Islet of Langerhans (tissue), 1 donor: Measurements from ENCODE around the gene IFT25.
"Not testable (repeated sequence)": the region's sequence is repeated elsewhere in the genome, so short reads cannot be mapped to it uniquely, and the experiment has no call there.

Source experiments
- FAIRE-seq: peaks from one replicate; lab custom pipeline; 2011; peaks lifted over from hg19 to GRCh38; lab: Jason Lieb, UNC

The IFT25 gene

DNA sequence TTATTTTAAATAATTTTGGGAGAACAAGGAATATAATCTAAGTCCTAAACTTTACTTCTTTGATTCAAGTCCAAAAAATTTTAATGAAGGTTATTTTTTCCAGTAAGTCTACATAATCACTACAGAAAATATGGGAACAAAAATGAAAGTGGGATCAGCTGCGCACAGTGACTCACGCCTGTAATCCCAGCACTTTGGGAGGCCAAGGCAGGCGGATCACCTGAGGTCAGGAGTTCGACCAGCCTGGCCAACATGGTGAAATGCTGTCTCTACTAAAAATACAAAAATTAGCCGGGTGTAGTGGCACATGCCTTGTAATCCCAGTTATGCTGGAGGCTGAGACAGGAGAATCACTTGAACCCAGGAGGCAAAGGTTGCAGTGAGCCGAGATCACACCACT is 61.9 kb downstream of the IFT25 start:
- not testable (repeated sequence) for FAIRE-seq

DNA sequence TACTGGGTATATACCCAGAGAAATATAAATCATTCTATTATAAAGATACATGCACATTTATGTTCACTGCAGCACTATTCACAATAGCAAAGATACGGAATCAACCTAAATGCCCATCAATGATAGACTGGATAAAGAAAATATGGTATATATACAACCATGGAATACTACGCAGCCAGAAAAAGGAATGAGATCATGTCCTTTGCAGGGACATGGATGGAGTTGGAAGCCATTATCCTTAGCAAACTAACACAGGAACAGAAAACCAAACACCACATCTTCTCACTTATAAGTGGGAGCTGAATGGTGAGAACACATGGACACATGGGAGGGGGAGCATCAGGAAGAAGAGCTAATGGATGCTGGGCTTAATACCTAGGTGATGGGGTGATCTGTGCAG is 63.6 kb downstream of the IFT25 start:
- not testable (repeated sequence) for FAIRE-seq

GRCh38 chr1:53878492-53879105 is 66.9 kb downstream of the IFT25 start:
- peak; percentile 68 for FAIRE-seq

DNA sequence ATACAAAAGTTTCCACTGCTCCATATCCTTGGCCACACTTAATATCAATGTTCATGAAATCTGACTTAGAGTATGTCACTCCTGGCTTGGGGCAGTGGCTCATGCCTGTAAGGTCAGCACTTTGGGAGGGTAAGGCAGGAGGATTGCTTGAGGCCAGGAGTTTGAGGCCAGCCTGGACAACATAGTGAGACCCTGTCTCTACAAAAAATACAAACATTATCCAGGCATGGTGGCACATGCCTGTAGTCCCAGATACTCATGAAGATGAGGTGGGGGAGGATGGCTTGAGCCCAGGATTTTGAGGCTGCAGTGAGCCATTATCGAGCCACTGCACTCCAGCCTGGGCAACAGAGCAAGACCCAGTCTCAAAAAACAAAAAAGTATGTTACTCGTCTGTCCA is 70.3 kb downstream of the IFT25 start:
- FAIRE-seq, result not testable (repeated sequence)

DNA sequence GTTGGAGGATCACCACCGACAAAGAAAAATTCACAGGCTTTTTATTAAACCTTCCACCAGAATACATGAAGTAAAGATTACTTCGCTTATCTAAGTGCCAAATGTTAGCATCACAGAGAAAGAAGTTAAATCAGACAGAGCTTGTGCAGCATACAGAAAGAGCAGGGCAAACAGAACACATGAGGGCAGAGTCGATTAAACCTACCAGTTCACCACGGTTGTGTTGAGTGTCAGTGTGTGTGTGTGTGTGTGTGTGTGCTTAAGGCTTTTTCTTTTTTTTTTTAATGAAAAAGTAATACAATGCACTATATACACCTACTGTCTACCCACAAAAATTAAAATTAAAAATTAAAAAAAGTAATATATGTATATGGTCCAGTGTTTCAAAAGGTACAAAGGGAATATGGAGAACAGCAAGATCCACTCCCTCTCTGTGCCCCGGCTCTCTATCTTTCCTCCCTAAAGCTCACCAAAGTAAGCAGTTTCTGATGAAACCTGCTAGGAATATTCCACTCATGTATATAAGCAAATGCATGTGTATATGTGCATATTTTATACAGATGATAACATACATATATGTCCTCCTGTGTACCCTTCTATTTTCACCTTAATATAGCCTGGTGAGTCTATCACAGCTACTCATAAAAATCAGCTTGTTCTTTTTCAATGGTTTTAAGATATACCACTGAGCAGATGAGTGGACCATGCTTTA is 73.6 kb downstream of the IFT25 start:
- no peak for FAIRE-seq
